SK-N-SH treated with all-trans-retinoic acid at 6 μM for 48 hours (cell line): Measurements from ENCODE around the gene SPRED1.

Experiments used
- ATAC-seq: fragments of 200-7000 bp; cut with Tn5 transposase; 3 replicates; pipeline ENCODE4 v1.9.1; 2020; ENCODE audit warnings: mild to moderate bottlenecking, moderate library complexity
- ARNTL ChIP-seq: fragments of 450-650 bp; formaldehyde crosslinking; IDR thresholded peaks from 2 replicates; pipeline ENCODE4 v1.5.0; 2020; ENCODE audit warnings: low read depth, mild to moderate bottlenecking, moderate library complexity, borderline replicate concordance
- BACH2 ChIP-seq: fragments of 250-450 bp; sonication (Bioruptor Pico); IDR thresholded peaks from 2 replicates; pipeline ENCODE4 v1.9.0; 2021; ENCODE audit warnings: mild to moderate bottlenecking, borderline replicate concordance
- CREB5 ChIP-seq: fragments of 250-450 bp; sonication (Bioruptor Pico); IDR thresholded peaks from 2 replicates; pipeline ENCODE4 v1.5.1; 2020; ENCODE audit warnings: low read depth, mild to moderate bottlenecking, moderate library complexity
- CSDC2 ChIP-seq: fragments of 250-450 bp; sonication (Bioruptor Pico); IDR thresholded peaks from 2 replicates; pipeline ENCODE4 v1.5.0; 2020; ENCODE audit warnings: mild to moderate bottlenecking, moderate library complexity
- CSRNP3 ChIP-seq: fragments of 250-450 bp; sonication (Bioruptor Pico); IDR thresholded peaks from 2 replicates; pipeline ENCODE4 v1.5.1; 2021; ENCODE audit warnings: mild to moderate bottlenecking, moderate library complexity
- ESRRG ChIP-seq: fragments of 250-450 bp; sonication (Bioruptor Pico); IDR thresholded peaks from 2 replicates; pipeline ENCODE4 v1.6.1; 2021; ENCODE audit warnings: mild to moderate bottlenecking
- ISL1 ChIP-seq: fragments of 250-450 bp; sonication (Bioruptor Pico); IDR thresholded peaks from 2 replicates; pipeline ENCODE4 v2.1.2; 2022; ENCODE audit warnings: mild to moderate bottlenecking, moderate library complexity
- OSR1 ChIP-seq: fragments of 250-450 bp; sonication (Bioruptor Pico); IDR thresholded peaks from 2 replicates; pipeline ENCODE4 v1.8.0; 2022; ENCODE audit warnings: moderate library complexity, mild to moderate bottlenecking, inconsistent platforms
- PATZ1 ChIP-seq: fragments of 250-450 bp; sonication (Bioruptor Pico); IDR thresholded peaks from 2 replicates; pipeline ENCODE4 v1.8.0; 2020; ENCODE audit warnings: mild to moderate bottlenecking, moderate library complexity, borderline replicate concordance
- POU6F1 ChIP-seq: fragments of 250-450 bp; sonication (Bioruptor Pico); IDR thresholded peaks from 2 replicates; pipeline ENCODE4 v1.8.0; 2021; ENCODE audit warnings: low read depth, mild to moderate bottlenecking, moderate library complexity, borderline replicate concordance
- PPARA ChIP-seq: fragments of 250-450 bp; sonication (Bioruptor Pico); IDR thresholded peaks from 2 replicates; pipeline ENCODE4 v1.5.0; 2020; ENCODE audit warnings: mild to moderate bottlenecking, borderline replicate concordance
- RARB ChIP-seq: fragments of 250-450 bp; sonication (Bioruptor Pico); IDR thresholded peaks from 2 replicates; pipeline ENCODE4 v1.8.0; 2021; ENCODE audit warnings: mild to moderate bottlenecking, moderate library complexity
- SNAI2 ChIP-seq: fragments of 250-450 bp; sonication (Bioruptor Pico); IDR thresholded peaks from 2 replicates; pipeline ENCODE4 v1.5.0; 2020; ENCODE audit warnings: mild to moderate bottlenecking, moderate library complexity
- TCF4 ChIP-seq: fragments of 250-450 bp; sonication (Bioruptor Pico); IDR thresholded peaks from 2 replicates; pipeline ENCODE4 v1.8.0; 2021; ENCODE audit warnings: mild to moderate bottlenecking, moderate library complexity, borderline replicate concordance
- TOX ChIP-seq: fragments of 250-450 bp; sonication (Bioruptor Pico); IDR thresholded peaks from 2 replicates; pipeline ENCODE4 v1.8.0; 2021; ENCODE audit warnings: mild to moderate bottlenecking, moderate library complexity, borderline replicate concordance
- TSHZ2 ChIP-seq: fragments of 250-450 bp; sonication (Bioruptor Pico); IDR thresholded peaks from 2 replicates; pipeline ENCODE4 v1.5.0; 2020; ENCODE audit warnings: mild to moderate bottlenecking, moderate library complexity
- ZFP3 ChIP-seq: fragments of 250-450 bp; sonication (Bioruptor Pico); IDR thresholded peaks from 2 replicates; pipeline ENCODE4 v1.5.0; 2020; ENCODE audit warnings: mild to moderate bottlenecking, moderate library complexity
- ZFP30 ChIP-seq: fragments of 450-650 bp; formaldehyde crosslinking; IDR thresholded peaks from 2 replicates; pipeline ENCODE4 v1.5.0; 2022; ENCODE audit warnings: mild to moderate bottlenecking, moderate library complexity
- ZNF565 ChIP-seq: fragments of 450-650 bp; formaldehyde crosslinking; conservative IDR thresholded peaks from 2 replicates; pipeline ENCODE4 v1.5.0; 2020; ENCODE audit warnings: low read depth, mild to moderate bottlenecking, moderate library complexity
- ZNF70 ChIP-seq: fragments of 450-650 bp; formaldehyde crosslinking; IDR thresholded peaks from 2 replicates; pipeline ENCODE4 v1.5.0; 2020; ENCODE audit warnings: mild to moderate bottlenecking, moderate library complexity
- ZNF8 ChIP-seq: fragments of 450-650 bp; formaldehyde crosslinking; IDR thresholded peaks from 2 replicates; pipeline ENCODE4 v1.5.0; 2020; ENCODE audit warnings: mild to moderate bottlenecking, moderate library complexity

The SPRED1 gene

GRCh38 chr15:38254051-38254883 lies 1.6 kb downstream of the SPRED1 start:
- ATAC-seq = peak; percentile 28
- TF ChIP-seq ZNF565 = no peak
- no peak for TF ChIP-seq TOX
- no peak for TF ChIP-seq RARB (CRISPR knock-in tag)
- no peak for TF ChIP-seq SNAI2 (CRISPR knock-in tag)
- TF ChIP-seq OSR1 (CRISPR knock-in tag) = no peak
- no peak for TF ChIP-seq TCF4 (CRISPR knock-in tag)
- no peak for TF ChIP-seq CSDC2
- no peak for TF ChIP-seq PATZ1
- no peak for TF ChIP-seq ESRRG
- TF ChIP-seq TSHZ2 (CRISPR knock-in tag) = no peak
- TF ChIP-seq ZNF70 (CRISPR knock-in tag) = no peak
- no peak for TF ChIP-seq CSRNP3 (CRISPR knock-in tag)
- TF ChIP-seq ZFP3 = no peak
- TF ChIP-seq PPARA (CRISPR knock-in tag) = no peak
- no peak for TF ChIP-seq CREB5 (CRISPR knock-in tag)
- TF ChIP-seq, all 23 proteins: peak for 0

GRCh38 chr15:38255690-38256089 lies 3.1 kb downstream of the SPRED1 start:
- TF ChIP-seq CSRNP3 (CRISPR knock-in tag) (no peak), ZNF70 (CRISPR knock-in tag) (no peak), ZNF8 (CRISPR knock-in tag) (no peak)
- ATAC-seq = no peak

GRCh38 chr15:38257676-38258075 lies 5.0 kb downstream of the SPRED1 start:
- ATAC-seq = no peak
- TF ChIP-seq ARNTL = no peak
- TF ChIP-seq ZFP30 (CRISPR knock-in tag) = no peak
- no peak for TF ChIP-seq SNAI2 (CRISPR knock-in tag)
- TF ChIP-seq CSRNP3 (CRISPR knock-in tag) = no peak
- TF ChIP-seq PPARA (CRISPR knock-in tag) = no peak
- no peak for TF ChIP-seq TOX
- no peak for TF ChIP-seq TCF4 (CRISPR knock-in tag)
- TF ChIP-seq POU6F1 (CRISPR knock-in tag) = no peak
- TF ChIP-seq ZFP3 = no peak
- no peak for TF ChIP-seq ISL1 (CRISPR knock-in tag)
- no peak for TF ChIP-seq PATZ1
- TF ChIP-seq BACH2 (CRISPR knock-in tag) = no peak
- no peak for TF ChIP-seq RARB (CRISPR knock-in tag)
- TF ChIP-seq ESRRG = no peak
- no peak for TF ChIP-seq ZNF565
